Sigmoid colon (tissue), 7 donors: Measurements from ENCODE around the gene ART4. TPM values are rescaled to one million over a fixed set of nuclear protein-coding genes. Genes with fewer than 3 reads are reported as not detected.

Source experiments
- DNase-seq: peaks from one replicate; pipeline ENCODE4 v3.0.0-alpha.2; 2019
- H3K27ac ChIP-seq, 4 donors: fragments of 200-600 bp; sonication (generic); one replicate each; pipeline ENCODE4 v1.5.1; 2016 to 2019; ENCODE audit warnings: mild to moderate bottlenecking in 1 of 4
- H3K27me3 ChIP-seq, 3 donors: fragments of 200-600 bp; sonication (generic); one replicate each; pipeline ENCODE4 v1.5.1; 2019; ENCODE audit warnings: mild to moderate bottlenecking in 1 of 3
- H3K36me3 ChIP-seq, 4 donors: fragments of 200-600 bp; sonication (generic); one replicate each; pipeline ENCODE4 v1.5.1; 2016 to 2019
- H3K4me1 ChIP-seq, 4 donors: fragments of 200-600 bp; sonication (generic); one replicate each; pipeline ENCODE4 v1.5.1; 2017 to 2019
- H3K4me3 ChIP-seq, 4 donors: fragments of 200-600 bp; sonication (generic); one replicate each; pipeline ENCODE4 v1.5.1; 2017 to 2019; ENCODE audit warnings: mild to moderate bottlenecking in 2 of 4, moderate library complexity in 1 of 4
- H3K9me3 ChIP-seq, 4 donors: fragments of 200-600 bp in 3 of 4; sonication (generic) in 3 of 4; one replicate each; pipeline versions ENCODE4 v1.5.1 to v1.6.1; 2013 to 2019
- CTCF ChIP-seq, 4 experiments: fragments of 450-650 bp in 3 of 4; fragments of 200-600 bp in 1 of 4; IDR thresholded peaks; one replicate each; pipeline ENCODE4 v1.5.1; 2016 to 2019; ENCODE audit warnings: antibody characterized with exemption in 4 of 4, mild to moderate bottlenecking in 3 of 4, moderate library complexity in 2 of 4
- EP300 ChIP-seq, 4 donors: sonication (generic); formaldehyde crosslinking; IDR thresholded peaks; one replicate each; pipeline ENCODE4 v1.6.1; 2017; ENCODE audit warnings: antibody characterized with exemption in 4 of 4
- POLR2A ChIP-seq, 2 donors: fragments of 450-650 bp; IDR thresholded peaks; one replicate each; pipeline ENCODE4 v1.6.1; 2016; ENCODE audit warnings: antibody characterized with exemption in 2 of 2, mild to moderate bottlenecking in 2 of 2, moderate library complexity in 2 of 2
- POLR2AphosphoS5 ChIP-seq, 4 donors: sonication (generic); formaldehyde crosslinking; IDR thresholded peaks; one replicate each; pipeline ENCODE4 v1.6.1; 2017; ENCODE audit warnings: antibody characterized with exemption in 4 of 4
- WGBS, 2 donors: extraction: QIAGEN DNeasy Blood & Tissue Kit; methylation state at CpG; one replicate each; pipeline ENCODE4 v1.1.7; 2013; 5-methylcytosine and 5-hydroxymethylcytosine counted together
- intact Hi-C: fragments of 100-400 bp; cut with DNase I; formaldehyde crosslinking; loops from one replicate; pipeline ENCODE4 v1.15.1; 2023
- polyA plus RNA-seq, 3 donors: library from polyadenylated mRNA; stranded (reverse); fragments of 200-250 nt; gene quantifications; one replicate each; pipeline ENCODE4 v1.2.3, GENCODE V29; 2013
- total RNA-seq, 4 donors: library from RNA; depleted of rRNA; stranded (reverse); fragments of >200 nt; gene quantifications; one replicate each; pipeline ENCODE4 v1.1.0, GENCODE V29; 2016
- donor health status: healthy with polysubstance abuse.
- donor health status: Bipolar disorder and iron deficiency.
- donor health status: healthy.

ART4 gene
- total and polyA plus RNA-seq, 7 donors = 0.27 to 3.1 (median 0.58) TPM; not detected in 1

DNA sequence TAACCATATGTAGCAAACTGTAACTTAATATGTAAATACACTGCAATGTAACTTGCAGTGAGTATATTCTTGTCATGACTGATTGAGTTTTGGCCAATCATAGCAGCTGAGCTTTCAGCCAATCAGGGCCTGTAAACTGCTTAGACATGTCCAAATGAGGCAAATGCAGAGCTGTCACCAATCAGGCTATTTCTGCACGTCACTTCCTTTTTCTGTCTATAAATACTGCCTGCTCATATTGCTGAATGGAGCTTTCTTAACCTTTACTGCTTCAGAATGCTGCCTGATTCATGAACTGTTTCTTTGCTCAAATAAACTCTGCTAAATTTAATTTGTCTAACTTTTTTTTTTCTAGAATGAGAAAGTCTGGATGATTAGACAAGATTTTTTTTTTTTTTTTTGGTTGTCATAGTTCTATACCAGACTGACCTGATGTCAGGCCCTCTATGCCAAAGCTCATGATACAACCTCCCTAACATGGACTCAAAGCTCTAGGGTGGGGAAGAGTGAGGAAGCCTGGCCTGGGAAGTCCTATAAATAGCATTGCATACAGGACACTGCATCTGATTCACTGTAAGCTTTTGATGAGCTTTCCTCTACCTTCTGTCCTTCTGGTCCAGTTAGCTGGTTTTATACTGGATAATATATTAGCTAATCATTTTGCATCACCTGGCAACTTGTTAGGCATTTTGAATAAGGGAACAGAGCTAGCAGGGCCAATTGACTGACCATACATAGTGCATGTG, 30.3 kb upstream of the ART4 start:
- 61 to 77% methylated on average over 1 of the region's 1 CpG for WGBS, 2 donors
- Histone ChIP-seq H3K36me3 (no peaks in the 10 kb centered on the region), H3K4me1 (peaks cover 0 to 21% (median 10%) of the 10 kb centered on the region in 4 donors), H3K27ac (no peak overlapping the region), H3K27me3 (no peaks in the 10 kb centered on the region), H3K4me3 (no peak overlapping the region), H3K9me3 (no peaks in the 10 kb centered on the region)
- no peak for TF ChIP-seq POLR2A (IDR thresholded peaks at IDR 0.05)
- TF ChIP-seq CTCF (IDR thresholded peaks at IDR 0.05) = no peak
- no peak for TF ChIP-seq POLR2AphosphoS5 (IDR thresholded peaks at IDR 0.05)
- no peak for TF ChIP-seq EP300 (IDR thresholded peaks at IDR 0.05)
- no peak for DNase-seq
- intact Hi-C loops = no loop called here

GRCh38 chr12:14871886-14872285, 28.6 kb upstream of the ART4 start:
- Histone ChIP-seq H3K27me3 (no peaks in the 10 kb centered on the region), H3K36me3 (no peaks in the 10 kb centered on the region), H3K4me3 (no peak overlapping the region), H3K27ac (no peak overlapping the region), H3K9me3 (peaks cover 0 to 2% (median 0%) of the 10 kb centered on the region in 4 donors), H3K4me1 (peaks cover 0 to 21% (median 10%) of the 10 kb centered on the region in 4 donors)
- DNase-seq = no peak
- WGBS, 2 donors = 84 to 88% methylated on average over 1 of the region's 1 CpG
- intact Hi-C loops = no loop called here
- TF ChIP-seq EP300 (IDR thresholded peaks at IDR 0.05) = no peak
- TF ChIP-seq POLR2A (IDR thresholded peaks at IDR 0.05) = no peak
- no peak for TF ChIP-seq POLR2AphosphoS5 (IDR thresholded peaks at IDR 0.05)
- TF ChIP-seq CTCF (IDR thresholded peaks at IDR 0.05) = no peak

DNA sequence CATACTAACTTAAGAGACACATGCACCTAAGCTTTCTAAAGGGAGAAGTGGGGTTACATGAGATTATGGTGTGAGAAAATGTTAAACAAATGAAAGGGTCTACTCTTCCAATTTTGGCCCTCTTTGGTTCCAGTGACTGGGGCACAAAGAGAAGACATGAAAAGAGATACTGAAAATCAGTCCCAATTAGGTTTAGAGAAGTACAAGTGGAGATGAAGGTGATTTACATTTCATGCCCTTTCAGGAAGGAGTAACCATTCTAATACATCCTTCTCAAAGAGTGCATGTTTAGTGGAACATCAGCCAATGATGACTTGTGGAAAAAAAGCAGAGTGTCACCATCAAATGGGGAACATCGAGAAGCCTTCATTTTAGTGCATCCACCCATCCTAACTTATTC, 27.9 kb upstream of the ART4 start:
- Histone ChIP-seq H3K9me3 (peaks cover 0 to 5% (median 2%) of the 10 kb centered on the region in 4 donors), H3K27ac (no peak overlapping the region), H3K36me3 (no peaks in the 10 kb centered on the region), H3K27me3 (no peaks in the 10 kb centered on the region), H3K4me1 (peaks cover 0 to 21% (median 10%) of the 10 kb centered on the region in 4 donors), H3K4me3 (no peak overlapping the region)
- DNase-seq = no peak
- WGBS, 2 donors = 85 to 97% methylated on average over 1 of the region's 1 CpG
- intact Hi-C loops = no loop called here
- TF ChIP-seq POLR2AphosphoS5 (IDR thresholded peaks at IDR 0.05) = no peak
- TF ChIP-seq EP300 (IDR thresholded peaks at IDR 0.05) = no peak

- H3K36me3 ChIP-seq = no peaks in the 10 kb centered on the region
- H3K27ac ChIP-seq = no peak overlapping the region
- intact Hi-C loops = no loop called here
- H3K4me1 ChIP-seq = peaks cover 0 to 20% (median 8%) of the 10 kb centered on the region in 4 donors
- no peak overlapping the region for H3K4me3 ChIP-seq
- no peaks in the 10 kb centered on the region for H3K27me3 ChIP-seq
- WGBS, 2 donors = 92 to 94% methylated on average over 3 of the region's 3 CpGs
- H3K9me3 ChIP-seq = peaks cover 0 to 5% (median 2%) of the 10 kb centered on the region in 4 donors
- no peak for DNase-seq
- no peak for TF ChIP-seq EP300 (IDR thresholded peaks at IDR 0.05)
Observed at GRCh38 chr12:14868916-14869506, 25.7 kb upstream of the ART4 start.

DNA sequence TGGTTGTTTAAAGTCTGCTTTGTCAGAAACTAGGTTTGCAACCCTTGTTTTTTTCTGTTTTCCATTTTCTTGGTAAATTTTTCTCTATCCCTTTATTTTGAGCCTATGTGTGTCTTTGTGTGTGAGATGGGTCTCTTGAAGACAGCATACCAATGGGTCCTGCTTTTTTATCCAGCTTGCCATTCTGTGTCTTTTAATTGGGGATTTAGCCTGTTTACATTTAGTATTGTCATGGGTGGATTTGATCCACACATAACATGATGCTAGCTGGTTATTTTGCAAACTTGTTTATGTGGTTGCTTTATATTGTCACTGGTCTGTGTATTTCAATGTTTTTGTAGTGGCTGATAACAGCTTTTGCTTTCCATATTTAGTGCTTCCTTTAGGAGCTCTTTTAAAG, 17.2 kb upstream of the ART4 start:
- TF ChIP-seq POLR2A (IDR thresholded peaks at IDR 0.05) (no peak), POLR2AphosphoS5 (IDR thresholded peaks at IDR 0.05) (no peak), CTCF (IDR thresholded peaks at IDR 0.05) (no peak), EP300 (IDR thresholded peaks at IDR 0.05) (no peak)
- no peak overlapping the region for H3K27ac ChIP-seq
- intact Hi-C loops = no loop called here

More for the DNA sequence above, 17.2 kb upstream of the ART4 start:
- H3K36me3 ChIP-seq = no peaks in the 10 kb centered on the region
- peaks cover 0 to 6% (median 4%) of the 10 kb centered on the region in 4 donors for H3K9me3 ChIP-seq
- H3K27me3 ChIP-seq = no peaks in the 10 kb centered on the region
- no peaks in the 10 kb centered on the region for H3K4me1 ChIP-seq
- no peak for DNase-seq
- no peak overlapping the region for H3K4me3 ChIP-seq
